Epithelial cell of esophagus (primary cell): ENCODE results near the gene BABAM2.

Source experiments
- DNase-seq: peaks from one replicate; pipeline ENCODE4 v3.0.0; 2010; ENCODE audit warnings: low read depth
- H3K4me3 ChIP-seq: 2 replicates; pipeline ENCODE4 v1.5.1; 2011; ENCODE audit warnings: mild to moderate bottlenecking, low read length, control low read depth
- TF ChIP-seq, protein P1 (sequence below): IDR thresholded peaks from 2 replicates; pipeline ENCODE4 v1.5.1; 2011; ENCODE audit warnings: low read depth, mild to moderate bottlenecking, low read length, control low read depth, inconsistent platforms; ENCODE audit not compliant: insufficient read depth; ENCODE audit errors: missing control alignments

The BABAM2 gene

DNA sequence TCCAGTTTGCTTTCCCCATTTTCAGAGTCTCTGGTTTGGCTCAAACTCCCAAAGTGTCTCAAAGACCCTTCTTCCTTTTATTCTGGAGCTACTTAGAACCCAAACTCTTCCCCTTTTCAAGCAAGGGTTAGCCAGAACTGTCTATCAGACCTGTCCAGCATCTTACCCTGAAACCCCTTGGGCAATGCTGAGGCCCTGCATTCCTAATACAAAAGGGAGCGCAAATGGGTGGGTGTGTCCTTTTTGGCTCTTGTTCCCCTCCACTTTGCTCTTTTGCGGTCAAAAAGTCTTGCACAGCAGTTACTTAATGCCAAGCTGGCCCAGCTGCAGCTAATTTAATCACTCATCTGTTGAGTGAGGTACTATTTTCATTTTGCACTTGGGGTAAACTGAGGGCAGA, 270.9 kb downstream of the BABAM2 start:
- DNase-seq: peak; percentile 27
- TF ChIP-seq, protein P1, sequence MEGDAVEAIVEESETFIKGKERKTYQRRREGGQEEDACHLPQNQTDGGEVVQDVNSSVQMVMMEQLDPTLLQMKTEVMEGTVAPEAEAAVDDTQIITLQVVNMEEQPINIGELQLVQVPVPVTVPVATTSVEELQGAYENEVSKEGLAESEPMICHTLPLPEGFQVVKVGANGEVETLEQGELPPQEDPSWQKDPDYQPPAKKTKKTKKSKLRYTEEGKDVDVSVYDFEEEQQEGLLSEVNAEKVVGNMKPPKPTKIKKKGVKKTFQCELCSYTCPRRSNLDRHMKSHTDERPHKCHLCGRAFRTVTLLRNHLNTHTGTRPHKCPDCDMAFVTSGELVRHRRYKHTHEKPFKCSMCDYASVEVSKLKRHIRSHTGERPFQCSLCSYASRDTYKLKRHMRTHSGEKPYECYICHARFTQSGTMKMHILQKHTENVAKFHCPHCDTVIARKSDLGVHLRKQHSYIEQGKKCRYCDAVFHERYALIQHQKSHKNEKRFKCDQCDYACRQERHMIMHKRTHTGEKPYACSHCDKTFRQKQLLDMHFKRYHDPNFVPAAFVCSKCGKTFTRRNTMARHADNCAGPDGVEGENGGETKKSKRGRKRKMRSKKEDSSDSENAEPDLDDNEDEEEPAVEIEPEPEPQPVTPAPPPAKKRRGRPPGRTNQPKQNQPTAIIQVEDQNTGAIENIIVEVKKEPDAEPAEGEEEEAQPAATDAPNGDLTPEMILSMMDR: no peak
- no peak overlapping the region for H3K4me3 ChIP-seq

DNA sequence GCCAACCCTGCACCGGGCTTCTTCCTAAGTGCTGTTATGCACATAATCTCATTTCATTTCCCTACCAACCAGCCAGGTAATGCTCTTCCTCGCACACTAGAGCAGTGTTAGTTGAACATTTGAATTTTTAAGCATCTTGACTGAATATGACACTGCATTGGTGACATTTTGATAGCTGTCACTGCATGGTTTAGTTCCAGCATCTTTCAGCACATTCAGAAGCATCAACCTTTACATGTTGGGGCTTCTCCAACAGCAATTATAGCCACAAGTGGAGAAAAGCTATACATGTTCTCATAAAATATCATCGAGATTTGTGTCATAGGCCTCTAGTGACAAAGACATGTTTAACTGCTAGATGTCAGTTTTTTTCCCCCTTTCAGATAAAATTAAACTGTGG, 272.0 kb downstream of the BABAM2 start:
- DNase-seq: no peak
- no peak overlapping the region for H3K4me3 ChIP-seq
- TF ChIP-seq, protein P1: no peak

DNA sequence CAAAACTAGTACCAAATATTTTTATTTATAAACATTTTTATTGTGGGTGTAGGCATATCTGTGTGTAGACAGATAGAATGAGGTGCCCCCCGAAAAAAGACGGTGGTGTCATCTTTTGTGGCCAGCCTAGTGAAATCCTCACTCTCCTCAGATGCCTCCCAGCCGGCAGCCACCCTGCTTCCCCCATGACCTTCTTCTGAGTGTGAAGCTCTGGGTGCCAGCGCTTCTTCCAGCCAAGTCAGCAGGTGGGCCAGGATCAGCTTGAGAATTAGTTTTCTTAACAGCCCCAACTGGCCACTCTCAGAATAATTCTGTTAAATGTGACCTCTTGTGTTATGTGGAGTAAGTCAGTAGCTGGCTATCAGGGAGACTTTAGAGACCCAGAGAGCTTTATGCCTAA, 272.5 kb downstream of the BABAM2 start:
- TF ChIP-seq, protein P1: no peak
- no peak overlapping the region for H3K4me3 ChIP-seq
- DNase-seq: no peak

DNA sequence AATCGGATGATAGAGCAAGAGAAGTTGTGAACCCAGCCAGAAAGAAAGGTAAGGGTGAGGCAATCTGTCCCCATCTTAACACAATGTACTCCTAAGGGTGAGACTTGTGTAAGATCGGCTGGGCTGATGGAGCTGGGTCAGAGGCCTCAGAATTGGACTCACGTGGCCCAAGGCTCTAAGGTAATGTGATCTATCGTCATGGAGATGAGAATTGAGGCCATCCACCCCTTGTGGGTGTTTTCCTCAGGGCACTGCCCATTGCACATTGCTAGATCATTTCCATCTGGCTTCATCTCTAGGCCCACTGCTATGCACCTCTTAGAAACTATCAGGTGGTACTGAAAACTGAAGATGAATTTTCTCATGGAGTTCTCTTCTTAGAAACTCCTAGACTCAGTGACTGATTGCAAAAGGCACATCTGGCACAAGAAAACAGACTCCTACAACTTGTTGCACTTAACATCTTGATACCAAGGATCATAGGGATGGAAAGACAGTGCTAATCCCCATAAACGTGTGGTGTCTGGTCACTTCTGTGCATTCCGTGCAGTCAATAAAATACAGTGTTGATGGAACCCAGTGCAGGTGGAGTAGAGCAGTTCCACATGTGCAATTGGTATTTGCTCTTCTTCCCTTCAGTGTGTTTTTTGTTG, 273.2 kb downstream of the BABAM2 start:
- TF ChIP-seq, protein P1: no peak
- H3K4me3 ChIP-seq: no peak overlapping the region
- no peak for DNase-seq

DNA sequence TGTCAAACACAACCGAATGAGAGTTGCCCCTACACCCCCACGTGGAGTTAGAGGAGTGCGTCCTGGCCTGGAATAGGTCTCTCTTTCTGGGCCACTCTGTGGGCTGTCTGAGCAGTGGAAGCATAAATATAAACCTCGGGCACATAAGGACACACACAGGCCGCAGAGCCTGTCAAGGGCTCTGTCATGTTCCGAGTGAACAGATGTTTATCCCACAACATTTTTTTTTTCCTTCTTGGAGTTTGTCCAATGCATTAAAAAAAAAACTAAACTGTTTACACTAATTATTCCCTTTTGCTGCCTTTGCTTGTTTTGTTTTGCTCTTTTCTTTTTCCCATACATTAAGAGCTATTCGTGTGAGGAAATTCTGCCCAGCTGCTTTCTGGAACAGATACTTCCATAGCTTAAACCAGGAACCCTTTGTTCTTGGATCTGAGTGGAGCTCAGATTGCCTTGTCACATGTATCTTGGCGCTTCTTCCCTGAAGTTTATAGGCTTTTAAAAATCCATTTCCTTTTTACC, 273.8 kb downstream of the BABAM2 start:
- no peak overlapping the region for H3K4me3 ChIP-seq
- TF ChIP-seq, protein P1: no peak
- no peak for DNase-seq

DNA sequence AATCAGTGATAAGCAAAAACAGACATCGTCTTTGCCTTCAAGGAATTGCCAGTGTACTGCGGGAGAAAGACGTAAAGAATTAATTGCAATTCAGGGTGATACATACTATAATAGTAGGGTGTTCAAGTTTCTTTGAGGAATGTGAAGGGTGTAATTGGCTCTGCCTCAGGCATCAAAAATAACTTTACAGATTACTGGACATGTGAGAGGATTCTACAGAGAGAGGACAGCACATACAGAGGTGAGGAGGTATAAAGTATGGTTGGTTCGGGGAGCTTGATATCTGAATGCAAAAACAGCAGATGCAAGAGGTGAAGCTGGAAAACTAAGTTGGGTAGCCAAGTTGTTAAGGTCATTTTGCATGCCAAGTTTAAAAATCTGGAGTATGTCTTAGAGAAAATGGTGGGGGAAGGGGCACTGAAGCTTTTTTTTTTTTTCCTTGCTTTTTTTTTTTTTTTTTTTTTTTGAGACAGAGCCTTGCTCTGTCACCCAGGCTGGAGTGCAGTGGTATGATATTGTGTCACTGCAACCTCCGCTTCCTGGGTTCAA, 274.6 kb downstream of the BABAM2 start:
- TF ChIP-seq, protein P1: no peak
- no peak overlapping the region for H3K4me3 ChIP-seq
- DNase-seq: no peak

DNA sequence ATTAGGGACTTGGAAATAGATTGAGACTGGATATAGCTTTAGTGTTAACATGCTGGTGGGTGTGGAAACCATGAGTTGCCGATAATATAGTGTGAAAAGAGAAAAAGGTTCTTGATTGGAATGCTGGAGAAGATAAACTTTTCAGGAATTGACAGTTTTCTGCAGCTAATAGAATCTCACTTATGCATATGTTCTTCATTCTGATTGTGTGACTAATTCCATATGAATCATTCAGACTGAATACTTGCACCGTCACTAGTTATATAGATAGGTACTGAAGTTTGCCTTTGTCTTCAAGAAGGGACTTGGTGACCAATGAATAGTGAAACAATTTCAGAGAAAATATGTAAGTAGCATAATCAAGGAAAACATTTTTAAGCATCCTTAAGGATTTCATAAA, 276.4 kb downstream of the BABAM2 start:
- TF ChIP-seq, protein P1: no peak
- no peak overlapping the region for H3K4me3 ChIP-seq
- DNase-seq: peak; percentile 70
